ENCODE results near the gene TRPM4. TPM values are rescaled to one million over a fixed set of nuclear protein-coding genes. Genes with fewer than 3 reads are reported as not detected.

TRPM4 gene
- total and polyA plus RNA-seq, 2 of the 13 experiments (the other 11 are each of a cell fraction or from before 2014, with no cell fraction given) = 1.9 to 4.3 TPM

DNA sequence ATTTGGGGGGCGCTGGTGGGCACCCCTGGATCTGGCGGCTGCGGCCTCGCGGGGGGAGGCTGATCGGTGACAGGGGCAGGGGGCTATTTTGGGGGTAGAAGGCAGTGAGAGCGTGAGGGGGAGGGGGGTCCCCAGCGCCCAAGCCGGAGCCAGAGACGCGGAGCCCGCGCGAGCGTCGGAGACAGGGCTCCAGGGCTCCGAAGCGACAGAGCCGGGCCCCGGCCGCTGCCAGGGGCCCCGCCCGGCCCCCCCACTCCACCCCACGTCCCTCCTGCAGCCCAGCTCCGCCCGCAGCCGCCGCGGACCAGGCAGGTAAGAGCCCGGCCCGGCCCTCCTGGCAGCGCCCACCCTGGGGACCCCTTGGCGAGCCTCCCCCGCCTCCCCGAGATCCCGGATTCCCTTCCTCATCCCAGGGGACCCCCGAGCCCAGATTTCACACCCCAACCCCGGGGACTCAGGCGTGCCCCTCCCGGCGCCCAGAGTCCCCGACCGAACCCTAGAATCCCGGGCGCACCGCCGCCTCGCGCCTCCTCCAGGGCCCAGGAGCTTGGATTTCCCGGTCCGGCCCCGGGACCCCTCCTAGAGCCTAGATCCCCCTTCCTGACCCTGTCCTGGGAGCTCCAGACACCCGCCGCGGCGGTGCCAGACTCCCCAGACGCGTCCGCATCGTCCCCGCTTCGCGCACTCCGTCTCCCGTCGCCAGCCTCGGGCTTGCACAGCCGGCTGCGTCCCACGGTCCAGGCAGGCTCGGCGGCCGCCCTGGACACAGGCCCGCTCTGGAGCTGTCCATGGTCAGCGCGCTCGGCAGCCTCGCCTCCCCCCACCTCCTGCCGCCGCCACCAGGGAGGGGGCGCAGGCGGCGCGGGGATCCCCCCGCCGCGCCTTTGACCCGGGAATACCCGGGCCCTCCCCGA is 37.9 kb upstream of the TRPM4 start, which contains the start of gene PPFIA3 (continued):
- TF ChIP-seq, protein P1, sequence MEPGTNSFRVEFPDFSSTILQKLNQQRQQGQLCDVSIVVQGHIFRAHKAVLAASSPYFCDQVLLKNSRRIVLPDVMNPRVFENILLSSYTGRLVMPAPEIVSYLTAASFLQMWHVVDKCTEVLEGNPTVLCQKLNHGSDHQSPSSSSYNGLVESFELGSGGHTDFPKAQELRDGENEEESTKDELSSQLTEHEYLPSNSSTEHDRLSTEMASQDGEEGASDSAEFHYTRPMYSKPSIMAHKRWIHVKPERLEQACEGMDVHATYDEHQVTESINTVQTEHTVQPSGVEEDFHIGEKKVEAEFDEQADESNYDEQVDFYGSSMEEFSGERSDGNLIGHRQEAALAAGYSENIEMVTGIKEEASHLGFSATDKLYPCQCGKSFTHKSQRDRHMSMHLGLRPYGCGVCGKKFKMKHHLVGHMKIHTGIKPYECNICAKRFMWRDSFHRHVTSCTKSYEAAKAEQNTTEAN (CRISPR knock-in tag; conservative IDR thresholded peaks at IDR 0.05) = peak; percentile 78
- TF ChIP-seq ZMAT3 (CRISPR knock-in tag; conservative IDR thresholded peaks at IDR 0.05) = peak; percentile 62; the same call in 1 of the 2 replicates
- TF ChIP-seq ZNF709 (CRISPR knock-in tag; IDR thresholded peaks at IDR 0.05) = 0 out of 2 replicates have a peak, but pooled peaks have one; percentile 64
- no peak for TF ChIP-seq TRIM24 (CRISPR knock-in tag; IDR thresholded peaks at IDR 0.05)
- peak; percentile 33; the same call in 1 of the 2 replicates for TF ChIP-seq HOXA5 (CRISPR knock-in tag; IDR thresholded peaks at IDR 0.05)
- TF ChIP-seq CBX2 (IDR thresholded peaks at IDR 0.05; ENCODE audit: low read depth, low read length) = no peak
- TF ChIP-seq CBX2 (CRISPR knock-in tag; IDR thresholded peaks at IDR 0.05; ENCODE audit: low read depth) = no peak
- TF ChIP-seq ZNF274 (CRISPR knock-in tag; IDR thresholded peaks at IDR 0.05) = 0 out of 2 replicates have a peak, but pooled peaks have one; percentile 26
- TF ChIP-seq ZFYVE20 (CRISPR knock-in tag; IDR thresholded peaks at IDR 0.05; ENCODE audit: borderline replicate concordance, low read depth) = 0 out of 2 replicates have a peak, but pooled peaks have one; percentile 81
- peak; percentile 24; the same call in 1 of the 2 replicates for TF ChIP-seq MEF2D (CRISPR knock-in tag; IDR thresholded peaks at IDR 0.05)
- TF ChIP-seq AGO2 (optimal IDR thresholded peaks at IDR 0.05; ENCODE audit: low read depth, low read length) = no peak
- no peak for TF ChIP-seq YEATS2 (CRISPR knock-in tag; IDR thresholded peaks at IDR 0.05; ENCODE audit: borderline replicate concordance)
- TF ChIP-seq ZFP37 (CRISPR knock-in tag; IDR thresholded peaks at IDR 0.05; ENCODE audit: borderline replicate concordance) = peak; percentile 94
- TF ChIP-seq, protein P2, sequence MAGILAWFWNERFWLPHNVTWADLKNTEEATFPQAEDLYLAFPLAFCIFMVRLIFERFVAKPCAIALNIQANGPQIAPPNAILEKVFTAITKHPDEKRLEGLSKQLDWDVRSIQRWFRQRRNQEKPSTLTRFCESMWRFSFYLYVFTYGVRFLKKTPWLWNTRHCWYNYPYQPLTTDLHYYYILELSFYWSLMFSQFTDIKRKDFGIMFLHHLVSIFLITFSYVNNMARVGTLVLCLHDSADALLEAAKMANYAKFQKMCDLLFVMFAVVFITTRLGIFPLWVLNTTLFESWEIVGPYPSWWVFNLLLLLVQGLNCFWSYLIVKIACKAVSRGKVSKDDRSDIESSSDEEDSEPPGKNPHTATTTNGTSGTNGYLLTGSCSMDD (CRISPR knock-in tag; IDR thresholded peaks at IDR 0.05) = 0 out of 2 replicates have a peak, but pooled peaks have one; percentile 41
- TF ChIP-seq, protein P3, sequence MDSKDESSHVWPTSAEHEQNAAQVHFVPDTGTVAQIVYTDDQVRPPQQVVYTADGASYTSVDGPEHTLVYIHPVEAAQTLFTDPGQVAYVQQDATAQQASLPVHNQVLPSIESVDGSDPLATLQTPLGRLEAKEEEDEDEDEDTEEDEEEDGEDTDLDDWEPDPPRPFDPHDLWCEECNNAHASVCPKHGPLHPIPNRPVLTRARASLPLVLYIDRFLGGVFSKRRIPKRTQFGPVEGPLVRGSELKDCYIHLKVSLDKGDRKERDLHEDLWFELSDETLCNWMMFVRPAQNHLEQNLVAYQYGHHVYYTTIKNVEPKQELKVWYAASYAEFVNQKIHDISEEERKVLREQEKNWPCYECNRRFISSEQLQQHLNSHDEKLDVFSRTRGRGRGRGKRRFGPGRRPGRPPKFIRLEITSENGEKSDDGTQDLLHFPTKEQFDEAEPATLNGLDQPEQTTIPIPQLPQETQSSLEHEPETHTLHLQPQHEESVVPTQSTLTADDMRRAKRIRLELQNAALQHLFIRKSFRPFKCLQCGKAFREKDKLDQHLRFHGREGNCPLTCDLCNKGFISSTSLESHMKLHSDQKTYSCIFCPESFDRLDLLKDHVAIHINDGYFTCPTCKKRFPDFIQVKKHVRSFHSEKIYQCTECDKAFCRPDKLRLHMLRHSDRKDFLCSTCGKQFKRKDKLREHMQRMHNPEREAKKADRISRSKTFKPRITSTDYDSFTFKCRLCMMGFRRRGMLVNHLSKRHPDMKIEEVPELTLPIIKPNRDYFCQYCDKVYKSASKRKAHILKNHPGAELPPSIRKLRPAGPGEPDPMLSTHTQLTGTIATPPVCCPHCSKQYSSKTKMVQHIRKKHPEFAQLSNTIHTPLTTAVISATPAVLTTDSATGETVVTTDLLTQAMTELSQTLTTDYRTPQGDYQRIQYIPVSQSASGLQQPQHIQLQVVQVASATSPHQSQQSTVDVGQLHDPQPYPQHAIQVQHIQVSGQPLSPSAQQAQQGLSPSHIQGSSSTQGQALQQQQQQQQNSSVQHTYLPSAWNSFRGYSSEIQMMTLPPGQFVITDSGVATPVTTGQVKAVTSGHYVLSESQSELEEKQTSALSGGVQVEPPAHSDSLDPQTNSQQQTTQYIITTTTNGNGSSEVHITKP (CRISPR knock-in tag; IDR thresholded peaks at IDR 0.05; ENCODE audit: low read depth) = peak; percentile 77
- TF ChIP-seq AHR (CRISPR knock-in tag; IDR thresholded peaks at IDR 0.05) = 0 out of 2 replicates have a peak, but pooled peaks have one; percentile 42
- 0 out of 2 replicates have a peak, but pooled peaks have one; percentile 33 for TF ChIP-seq REPIN1 (CRISPR knock-in tag; IDR thresholded peaks at IDR 0.05; ENCODE audit: borderline replicate concordance, low read depth)
- peak; percentile 57; the same call in 1 of the 2 replicates for TF ChIP-seq FOXO1 (CRISPR knock-in tag; IDR thresholded peaks at IDR 0.05)
- TF ChIP-seq, protein P4, sequence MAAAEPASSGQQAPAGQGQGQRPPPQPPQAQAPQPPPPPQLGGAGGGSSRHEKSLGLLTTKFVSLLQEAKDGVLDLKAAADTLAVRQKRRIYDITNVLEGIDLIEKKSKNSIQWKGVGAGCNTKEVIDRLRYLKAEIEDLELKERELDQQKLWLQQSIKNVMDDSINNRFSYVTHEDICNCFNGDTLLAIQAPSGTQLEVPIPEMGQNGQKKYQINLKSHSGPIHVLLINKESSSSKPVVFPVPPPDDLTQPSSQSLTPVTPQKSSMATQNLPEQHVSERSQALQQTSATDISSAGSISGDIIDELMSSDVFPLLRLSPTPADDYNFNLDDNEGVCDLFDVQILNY (CRISPR knock-in tag; conservative IDR thresholded peaks at IDR 0.05) = 0 out of 2 replicates have a peak, but pooled peaks have one; percentile 69
- TF ChIP-seq ZMYM4 (CRISPR knock-in tag; IDR thresholded peaks at IDR 0.05) = peak; percentile 32; the same call in 1 of the 2 replicates
- TF ChIP-seq ZNF205 (CRISPR knock-in tag; IDR thresholded peaks at IDR 0.05) = peak; percentile 36; the same call in 1 of the 2 replicates

Measured in HepG2 (cell line).